ENCODE results near the gene HCRTR1. TPM values are rescaled to one million over a fixed set of nuclear protein-coding genes. Genes with fewer than 3 reads are reported as not detected.

HCRTR1 gene
- total and polyA plus RNA-seq, 2 of the 8 experiments (the other 6 are each of a cell fraction or from before 2014, with no cell fraction given): 0.35 to 0.39 TPM

- Histone ChIP-seq H2BK20ac (ENCODE audit: low read length) (no peak overlapping the region), H2BK12ac (ENCODE audit: low read depth, low read length) (no peak overlapping the region), H3K4me3 (ENCODE audit: extremely low read depth in 1 of 4, insufficient read depth in 2 of 4, low read depth in 3 of 4, low read length in 4 of 4) (no peak overlapping the region), H2BK15ac (ENCODE audit: low read length) (no peak overlapping the region), H2BK5ac (ENCODE audit: low read depth, low read length) (no peak overlapping the region), H3K9me3 (ENCODE audit: insufficient read depth in 2 of 2, low read depth in 1 of 2, low read length in 1 of 2) (no peaks in the 10 kb centered on the region), H3K27me3 (replicated peaks in 1 of 4; ENCODE audit: control insufficient read depth in 3 of 4, extremely low read depth in 1 of 4, insufficient read depth in 3 of 4, low read length in 3 of 4) (no peaks in the 10 kb centered on the region), H3K14ac (ENCODE audit: insufficient read length) (no peak overlapping the region), H4K20me1 (replicated peaks in 1 of 2; ENCODE audit: control insufficient read depth in 1 of 2, insufficient read depth in 2 of 2, low read length in 2 of 2) (no peaks in the 10 kb centered on the region), H3K79me2 (ENCODE audit: control insufficient read depth in 1 of 2, insufficient read depth in 2 of 2, low read length in 2 of 2) (no peaks in the 10 kb centered on the region), H3K36me3 (ENCODE audit: control insufficient read depth in 2 of 4, insufficient read depth in 4 of 4, low read length in 3 of 4) (no peaks in the 10 kb centered on the region), H3K23ac (ENCODE audit: insufficient read length) (no peak overlapping the region), H3K18ac (ENCODE audit: extremely low read depth, low read length) (no peak overlapping the region), H3K56ac (replicated peaks; ENCODE audit: insufficient read length, low read depth, low read length) (no peak overlapping the region), H4K91ac (replicated peaks; ENCODE audit: insufficient read length, low read length) (no peak overlapping the region), H4K5ac (ENCODE audit: insufficient read length, low read depth, low read length) (no peak overlapping the region), H3K4me2 (ENCODE audit: insufficient read depth in 1 of 2, low read depth in 2 of 2, low read length in 2 of 2) (no peak overlapping the region), H4K8ac (ENCODE audit: extremely low read depth, insufficient read depth, low read length) (no peak overlapping the region), H3K27ac (ENCODE audit: low read depth, low read length) (no peak overlapping the region), H3K23me2 (ENCODE audit: low read depth, low read length) (no peaks in the 10 kb centered on the region), H3K9ac (replicated peaks in 1 of 4; ENCODE audit: extremely low read depth in 1 of 4, low read depth in 3 of 4, low read length in 3 of 4) (no peak overlapping the region), H3K4me1 (replicated peaks in 1 of 4; ENCODE audit: control insufficient read depth in 3 of 4, insufficient read depth in 4 of 4, low read length in 3 of 4) (peaks cover 0 to 13% (median 8%) of the 10 kb centered on the region in 4 experiments; a peak in 5 of 7 replicates), H3K4ac (replicated peaks; ENCODE audit: insufficient read length, low read depth, low read length) (no peak overlapping the region), H3K79me1 (ENCODE audit: low read depth, low read length) (no peaks in the 10 kb centered on the region), H2BK120ac (replicated peaks; ENCODE audit: low read depth, low read length) (no peak overlapping the region), H2AFZ (ENCODE audit: low read length) (no peak overlapping the region), H2AK5ac (ENCODE audit: low read depth, low read length) (no peak overlapping the region)
- FAIRE-seq: no peak
- no peak for DNase-seq (ENCODE audit: low read depth in 1 of 2, low spot score in 2 of 2)
- ChIA-PET POLR2A (ENCODE audit: partially characterized antibody) (interaction anchor here (1.3 kb wide), 1 partner anchor 12 kb away, joined by 4 read pairs; no protein-coding TSS in a partner anchor), CTCF (ENCODE audit: partially characterized antibody) (interaction anchor here (6.3 to 19.3 kb wide), 5 partner anchors 14 to 92 kb away, joined by 48 to 370 read pairs (median 100); partner anchors contain the start of gene COL16A1)
- WGBS, 2 experiments (ENCODE audit: extremely low coverage in 1 of 2, insufficient coverage in 1 of 2, insufficient read length in 1 of 2, insufficient replicate concordance in 2 of 2, low coverage in 1 of 2, low lambda C conversion rate in 2 of 2, missing lambda C conversion rate in 1 of 2): 79% methylated on average over 10 of the region's 11 CpGs; no CpG with 5 or more reads in 1 of the 2 experiments
- TF ChIP-seq CTCF (IDR thresholded peaks at IDR 0.05; ENCODE audit: control extremely low read depth in 1 of 3, insufficient read depth in 1 of 3, low read depth in 1 of 3, low read length in 3 of 3) (no peak), CHD1 (IDR thresholded peaks at IDR 0.05; ENCODE audit: low read depth, low read length) (no peak), SAP30 (IDR thresholded peaks at IDR 0.05; ENCODE audit: insufficient read depth, insufficient replicate concordance, low read length) (no peak), TBP (IDR thresholded peaks at IDR 0.05; ENCODE audit: low read depth, low read length) (no peak), GTF2F1 (IDR thresholded peaks at IDR 0.05; ENCODE audit: borderline replicate concordance, low read depth, low read length) (no peak), CBX5 (IDR thresholded peaks at IDR 0.05; ENCODE audit: low read depth, low read length) (no peak), SRF (IDR thresholded peaks at IDR 0.05; ENCODE audit: low read depth, low read length) (no peak), EZH2 (IDR thresholded peaks at IDR 0.05; ENCODE audit: low read depth, low read length, severe bottlenecking) (no peak)
- TF ChIP-seq, protein P1, sequence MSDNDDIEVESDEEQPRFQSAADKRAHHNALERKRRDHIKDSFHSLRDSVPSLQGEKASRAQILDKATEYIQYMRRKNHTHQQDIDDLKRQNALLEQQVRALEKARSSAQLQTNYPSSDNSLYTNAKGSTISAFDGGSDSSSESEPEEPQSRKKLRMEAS (IDR thresholded peaks at IDR 0.05): no peak
Measured at GRCh38 chr1:31668303-31668883, 50.9 kb downstream of the HCRTR1 start.
